ENCODE measurements around the gene GAST. TPM values are rescaled to one million over a fixed set of nuclear protein-coding genes. Genes with fewer than 3 reads are reported as not detected.
A peak's percentile ranks its signal among the peaks of the same experiment; 100 is the strongest.

The GAST gene
- total and polyA plus RNA-seq, 2 of the 13 experiments (the other 11 are each of a cell fraction or from before 2014, with no cell fraction given): 0.32 to 0.42 TPM

GRCh38 chr17:41738077-41738800 is 26.1 kb downstream of the GAST start (continued):
- no peak for TF ChIP-seq ZFP82 (CRISPR knock-in tag; IDR thresholded peaks at IDR 0.05; ENCODE audit: borderline replicate concordance)
- TF ChIP-seq NR1H2 (CRISPR knock-in tag; IDR thresholded peaks at IDR 0.05; ENCODE audit: borderline replicate concordance, low read depth): no peak
- no peak; the same call in 1 of the 2 replicates for TF ChIP-seq ZBTB42 (CRISPR knock-in tag; IDR thresholded peaks at IDR 0.05)
- TF ChIP-seq ARHGAP35 (CRISPR knock-in tag; IDR thresholded peaks at IDR 0.05; ENCODE audit: borderline replicate concordance): no peak
- peak; percentile 52; the same call in 1 of the 2 replicates for TF ChIP-seq ZNF792 (CRISPR knock-in tag; IDR thresholded peaks at IDR 0.05)
- no peak; the same call in 1 of the 2 replicates for TF ChIP-seq KDM4B (CRISPR knock-in tag; IDR thresholded peaks at IDR 0.05)
- TF ChIP-seq ZBTB7B (CRISPR knock-in tag; IDR thresholded peaks at IDR 0.05): no peak
- TF ChIP-seq ZNF414 (CRISPR knock-in tag; IDR thresholded peaks at IDR 0.05): no peak
- no peak for TF ChIP-seq SYNCRIP (IDR thresholded peaks at IDR 0.05; ENCODE audit: insufficient read depth, low read depth, low read length)
- TF ChIP-seq ZNF235 (CRISPR knock-in tag; IDR thresholded peaks at IDR 0.05; ENCODE audit: borderline replicate concordance): no peak
- TF ChIP-seq HES4 (CRISPR knock-in tag; IDR thresholded peaks at IDR 0.05; ENCODE audit: borderline replicate concordance): no peak
- peak; percentile 59; the same call in 1 of the 2 replicates for TF ChIP-seq ZSCAN25 (CRISPR knock-in tag; IDR thresholded peaks at IDR 0.05)
- TF ChIP-seq RNF2 (conservative IDR thresholded peaks at IDR 0.05; ENCODE audit: low read depth): 0 out of 2 replicates have a peak, but pooled peaks have one; percentile 14
- TF ChIP-seq ZNF44 (CRISPR knock-in tag; IDR thresholded peaks at IDR 0.05): no peak; the same call in none of the 2 replicates
- no peak for TF ChIP-seq ZNF577 (CRISPR knock-in tag; IDR thresholded peaks at IDR 0.05; ENCODE audit: borderline replicate concordance, low read depth)
- peak; percentile 67 to 92 for TF ChIP-seq HMGXB4 (CRISPR knock-in tag; IDR thresholded peaks at IDR 0.05; ENCODE audit: borderline replicate concordance in 1 of 2, low read depth in 1 of 2)
- TF ChIP-seq KMT2A (CRISPR knock-in tag; IDR thresholded peaks at IDR 0.05): no peak; the same call in 1 of the 2 replicates
- no peak for TF ChIP-seq NCOA2 (CRISPR knock-in tag; IDR thresholded peaks at IDR 0.05)
- no peak for TF ChIP-seq MZF1 (CRISPR knock-in tag; IDR thresholded peaks at IDR 0.05; ENCODE audit: borderline replicate concordance)
- no peak for TF ChIP-seq ZNF333 (CRISPR knock-in tag; IDR thresholded peaks at IDR 0.05; ENCODE audit: borderline replicate concordance)
- no peak; the same call in 1 of the 2 replicates for TF ChIP-seq DNMT3B (CRISPR knock-in tag; conservative IDR thresholded peaks at IDR 0.05)
- no peak for TF ChIP-seq TMF1 (CRISPR knock-in tag; IDR thresholded peaks at IDR 0.05; ENCODE audit: low read depth)
- TF ChIP-seq ZBTB3 (CRISPR knock-in tag; IDR thresholded peaks at IDR 0.05; ENCODE audit: borderline replicate concordance, low read depth): no peak
- no peak for TF ChIP-seq ZNF468 (CRISPR knock-in tag; IDR thresholded peaks at IDR 0.05)
- TF ChIP-seq REXO4 (CRISPR knock-in tag; IDR thresholded peaks at IDR 0.05; ENCODE audit: borderline replicate concordance): no peak
- TF ChIP-seq ZNF143 (CRISPR knock-in tag; IDR thresholded peaks at IDR 0.05): no peak
- no peak for TF ChIP-seq ZFP36 (IDR thresholded peaks at IDR 0.05; ENCODE audit: borderline replicate concordance, low read depth, low read length, partially characterized antibody)
- TF ChIP-seq WIZ (CRISPR knock-in tag; IDR thresholded peaks at IDR 0.05): no peak
- no peak for TF ChIP-seq ZSCAN20 (CRISPR knock-in tag; IDR thresholded peaks at IDR 0.05; ENCODE audit: borderline replicate concordance)
- no peak for TF ChIP-seq NKX3-1 (CRISPR knock-in tag; IDR thresholded peaks at IDR 0.05)

All from HepG2 (cell line).